Hepatocyte (in vitro differentiated cells): ENCODE results near the gene NELFCD. TPM values are rescaled to one million over a fixed set of nuclear protein-coding genes. Genes with fewer than 3 reads are reported as not detected.

Experiments used
- DNase-seq: peaks from one replicate; pipeline ENCODE4 v3.0.0-alpha.2; 2016; ENCODE audit warnings: low spot score
- H2AFZ ChIP-seq: fragments of 200-600 bp; sonication (generic); 2 replicates; pipeline ENCODE4 v1.6.0; 2016; ENCODE audit warnings: antibody characterized with exemption, mild to moderate bottlenecking
- H3K27ac ChIP-seq: fragments of 200-600 bp; sonication (generic); 2 replicates; pipeline ENCODE4 v1.5.1; 2016; ENCODE audit warnings: mild to moderate bottlenecking
- H3K27me3 ChIP-seq: fragments of 200-600 bp; sonication (generic); 2 replicates; pipeline ENCODE4 v1.6.1; 2016
- H3K36me3 ChIP-seq: fragments of 200-600 bp; sonication (generic); replicated peaks from 2 replicates; pipeline ENCODE4 v1.5.1; 2016; ENCODE audit warnings: low read depth; ENCODE audit not compliant: insufficient read depth
- H3K4me1 ChIP-seq: fragments of 200-600 bp; sonication (generic); 2 replicates; pipeline ENCODE4 v1.5.1; 2016; ENCODE audit warnings: mild to moderate bottlenecking, moderate library complexity; ENCODE audit not compliant: insufficient read depth
- H3K4me2 ChIP-seq: fragments of 200-600 bp; sonication (generic); 2 replicates; pipeline ENCODE4 v1.6.0; 2016
- H3K4me3 ChIP-seq: fragments of 200-600 bp; sonication (generic); 2 replicates; pipeline ENCODE4 v1.5.1; 2016; ENCODE audit warnings: mild to moderate bottlenecking
- H3K79me2 ChIP-seq: fragments of 200-600 bp; sonication (generic); 2 replicates; pipeline ENCODE4 v1.6.0; 2017; ENCODE audit warnings: mild to moderate bottlenecking
- H3K9me2 ChIP-seq: fragments of 200-600 bp; sonication (generic); replicated peaks from 2 replicates; pipeline ENCODE4 v1.6.0; 2017; ENCODE audit warnings: mild to moderate bottlenecking; ENCODE audit not compliant: insufficient read depth
- H3K9me3 ChIP-seq: fragments of 200-600 bp; sonication (generic); 2 replicates; pipeline ENCODE4 v1.5.1; 2016; ENCODE audit warnings: low read depth, mild to moderate bottlenecking
- H4K20me1 ChIP-seq: fragments of 200-600 bp; sonication (generic); 2 replicates; pipeline ENCODE4 v1.6.0; 2016; ENCODE audit warnings: mild to moderate bottlenecking; ENCODE audit not compliant: insufficient read depth, poor library complexity, severe bottlenecking
- CTCF ChIP-seq: fragments of 200-600 bp; sonication (generic); IDR thresholded peaks from 2 replicates; pipeline ENCODE4 v1.5.1; 2016; ENCODE audit warnings: antibody characterized with exemption, mild to moderate bottlenecking; ENCODE audit not compliant: poor library complexity
- EZH2 ChIP-seq: fragments of 200-600 bp; sonication (generic); IDR thresholded peaks from 2 replicates; pipeline ENCODE4 v1.6.1; 2016; ENCODE audit warnings: antibody characterized with exemption, mild to moderate bottlenecking, borderline replicate concordance
- EZH2phosphoT487 ChIP-seq: fragments of 200-600 bp; sonication (generic); IDR thresholded peaks from one replicate; pipeline ENCODE4 v1.6.1; 2018; ENCODE audit warnings: antibody characterized with exemption, mild to moderate bottlenecking, low read depth, moderate library complexity; ENCODE audit not compliant: unreplicated experiment, severe bottlenecking
- WGBS: methylation state at CpG from one replicate; pipeline ENCODE4 v1.1.6; 2016; ENCODE audit warnings: low lambda C conversion rate; ENCODE audit errors: missing lambda C conversion rate; 5-methylcytosine and 5-hydroxymethylcytosine counted together
- polyA plus RNA-seq: library from polyadenylated mRNA; unstranded; fragments of >200 nt; fragmentation: Nextera tagmentation; extraction: Ambion mirVana; gene quantifications from 2 replicates; pipeline ENCODE4 v1.2.1, GENCODE V29; 2016
- total RNA-seq: library from RNA; depleted of rRNA; stranded (reverse); fragments of >200 nt; gene quantifications from 2 replicates; pipeline ENCODE4 v1.2.3, GENCODE V29; 2014

Gene NELFCD
- total and polyA plus RNA-seq, 2 experiments from 2014 or later, result 48.3 to 64.0 TPM

- Histone ChIP-seq H3K79me2 (peaks cover 58% of the 10 kb centered on the region), H3K9me3 (no peaks in the 10 kb centered on the region), H3K27ac (peak overlapping the region; percentile 97), H3K27me3 (no peaks in the 10 kb centered on the region), H3K36me3 (no peaks in the 10 kb centered on the region), H4K20me1 (peaks cover 18% of the 10 kb centered on the region), H3K4me3 (peak overlapping the region; percentile 77), H2AFZ (no peak overlapping the region), H3K4me1 (peaks cover 27% of the 10 kb centered on the region), H3K4me2 (peak overlapping the region; percentile 92), H3K9me2 (no peaks in the 10 kb centered on the region)
- 74% methylated on average over 7 of the region's 7 CpGs for WGBS
- DNase-seq, result no peak
- TF ChIP-seq EZH2phosphoT487 (no peak), CTCF (no peak), EZH2 (no peak)
Observed at GRCh38 chr20:59030911-59031563, 50.0 kb downstream of the NELFCD start.

- Histone ChIP-seq H3K4me2 (peak overlapping the region; percentile 92), H3K9me2 (no peaks in the 10 kb centered on the region), H3K9me3 (no peaks in the 10 kb centered on the region), H3K4me3 (peak overlapping the region; percentile 77), H3K27me3 (no peaks in the 10 kb centered on the region), H3K27ac (peak overlapping the region; percentile 97), H3K79me2 (peaks cover 61% of the 10 kb centered on the region), H3K36me3 (no peaks in the 10 kb centered on the region), H3K4me1 (peaks cover 27% of the 10 kb centered on the region), H4K20me1 (peaks cover 18% of the 10 kb centered on the region), H2AFZ (peak overlapping the region; percentile 80)
- 21% methylated on average over 13 of the region's 13 CpGs for WGBS
- TF ChIP-seq EZH2phosphoT487 (no peak), CTCF (no peak), EZH2 (no peak)
- no peak for DNase-seq
Observed at GRCh38 chr20:59031564-59032022, 50.5 kb downstream of the NELFCD start.

GRCh38 chr20:59032023-59032712, 51.1 kb downstream of the NELFCD start, which contains the start of gene ATP5F1E:
ATP5F1E (minus strand) TSS chr20:59032335; CDS start chr20:59032251, 84 bp downstream.
- H3K27ac ChIP-seq, result peak within 1 kb of the TSS; percentile 97
- H2AFZ ChIP-seq, result peak within 1 kb of the TSS; percentile 80
- under 1% methylated on average over 69 of the region's 86 CpGs for WGBS
- no peaks in the 10 kb centered on the region for H3K36me3 ChIP-seq
- DNase-seq, result peak; percentile 98
- TF ChIP-seq EZH2phosphoT487 (no peak), EZH2 (no peak), CTCF (no peak)
- peaks cover 61% of the 10 kb centered on the region for H3K79me2 ChIP-seq
- no peaks in the 10 kb centered on the region for H3K9me2 ChIP-seq
- no peaks in the 10 kb centered on the region for H3K27me3 ChIP-seq
- peaks cover 15% of the 10 kb centered on the region for H4K20me1 ChIP-seq
- H3K4me3 ChIP-seq, result peak within 1 kb of the TSS; percentile 77
- no peaks in the 10 kb centered on the region for H3K9me3 ChIP-seq
- peaks cover 27% of the 10 kb centered on the region for H3K4me1 ChIP-seq
- peak within 1 kb of the TSS; percentile 92 for H3K4me2 ChIP-seq
